Measurements from ENCODE around the gene LRRC74A.

The LRRC74A gene

DNA sequence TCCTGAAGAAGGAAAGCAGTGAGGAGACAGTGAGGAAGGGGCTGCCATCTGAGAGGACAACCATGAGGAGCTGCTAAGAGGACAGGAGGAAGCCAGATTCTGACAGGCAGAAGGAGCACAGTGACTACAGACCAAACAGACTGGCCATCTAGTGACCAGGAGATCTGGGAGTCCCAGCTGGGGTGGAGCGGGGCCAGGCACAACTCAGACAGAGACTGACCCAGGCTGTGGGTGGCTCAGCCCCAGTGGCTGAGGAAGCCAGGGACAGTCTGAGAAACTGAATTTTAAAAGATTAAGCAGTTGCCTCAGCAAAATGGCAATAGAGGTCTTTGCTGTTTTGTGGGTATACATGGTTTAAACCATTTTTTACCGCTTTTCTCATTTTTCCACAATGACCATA is 28.9 kb downstream of the LRRC74A start:
- no peak for DNase-seq

DNA sequence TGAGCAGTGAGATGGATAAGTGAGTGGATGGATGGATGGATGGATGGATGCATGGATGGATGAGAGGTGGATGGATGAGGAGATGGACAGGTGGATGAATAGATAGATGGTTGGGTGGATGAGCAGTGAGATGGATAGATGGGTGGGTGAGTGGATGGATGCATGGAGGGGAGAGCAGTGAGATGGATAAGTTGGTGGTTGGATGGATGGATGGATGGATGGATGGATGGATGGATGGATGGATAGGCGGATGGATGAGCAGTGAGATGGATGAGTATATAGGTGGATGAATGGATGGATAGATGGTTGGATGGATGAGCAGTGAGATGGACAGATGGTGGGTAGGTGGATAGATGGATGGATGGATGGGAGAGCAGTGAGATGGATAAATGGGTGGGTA is 30.6 kb downstream of the LRRC74A start:
- no peak for DNase-seq

DNA sequence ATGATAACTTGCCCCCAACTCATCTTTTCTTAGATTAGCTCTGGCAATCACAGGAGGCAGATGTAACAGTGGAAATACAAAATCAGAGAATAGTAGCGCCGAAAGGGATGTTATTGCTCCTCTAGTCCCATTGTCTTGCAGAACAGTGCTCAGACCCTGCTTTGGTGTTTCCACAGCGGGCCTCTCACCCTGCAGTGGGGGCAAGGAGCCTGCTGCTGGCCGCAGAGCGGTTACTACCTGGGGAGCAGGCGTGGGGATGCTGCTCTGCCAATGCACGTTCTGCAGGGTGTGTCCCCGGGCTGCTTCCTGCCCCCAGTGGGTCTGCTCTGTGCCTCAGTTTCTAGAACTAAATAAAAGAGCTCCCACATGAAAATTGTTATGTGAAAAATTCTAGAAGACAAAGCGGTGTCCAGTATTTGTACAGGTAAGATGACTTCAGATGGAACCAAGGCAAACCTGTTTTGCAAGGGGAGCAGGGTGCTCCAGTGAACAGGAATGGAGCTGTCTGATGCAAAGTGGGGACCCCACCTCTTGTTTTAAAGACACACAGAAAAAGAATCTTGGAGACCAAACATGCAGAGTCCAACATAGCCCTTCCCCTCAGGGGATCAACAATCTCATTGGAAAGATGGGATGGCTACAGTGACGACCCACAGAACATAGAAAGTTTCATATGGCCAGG is 35.5 kb downstream of the LRRC74A start:
- no peak for DNase-seq

DNA sequence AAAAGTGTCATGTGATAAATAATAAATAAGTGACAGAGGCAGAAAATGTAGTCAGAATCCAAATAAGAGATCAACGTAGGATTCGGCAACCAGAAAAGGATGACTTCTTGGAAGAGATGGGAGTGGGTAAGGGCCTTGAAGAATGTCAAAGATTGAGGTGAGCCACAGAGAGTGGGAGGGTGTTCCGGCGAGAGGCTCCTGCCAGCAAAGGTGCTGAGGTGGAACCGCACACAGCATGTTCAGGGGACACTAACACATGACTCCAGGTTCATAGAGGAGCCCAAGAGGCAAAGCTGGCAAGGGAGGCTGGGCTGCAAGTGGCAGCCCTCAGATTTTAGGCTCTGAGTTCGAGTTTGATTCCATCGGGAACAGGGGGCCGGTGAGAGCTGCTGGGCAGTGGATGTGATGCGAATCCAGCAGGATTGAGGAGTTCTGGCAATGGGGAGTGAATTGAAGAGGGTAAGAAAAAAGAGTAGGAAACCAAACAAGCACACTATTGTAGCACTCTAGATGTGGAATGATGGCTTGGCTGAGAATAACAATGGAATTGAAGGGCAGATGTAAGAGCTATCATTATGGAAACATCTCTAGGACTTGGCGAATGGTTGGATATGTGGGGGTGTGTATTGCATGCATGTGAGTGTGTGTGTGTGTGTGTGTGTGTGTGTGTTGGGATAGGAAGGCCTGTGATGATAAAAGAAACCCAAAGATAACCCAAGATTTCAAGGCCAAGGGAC is 36.5 kb downstream of the LRRC74A start:
- DNase-seq = no peak

DNA sequence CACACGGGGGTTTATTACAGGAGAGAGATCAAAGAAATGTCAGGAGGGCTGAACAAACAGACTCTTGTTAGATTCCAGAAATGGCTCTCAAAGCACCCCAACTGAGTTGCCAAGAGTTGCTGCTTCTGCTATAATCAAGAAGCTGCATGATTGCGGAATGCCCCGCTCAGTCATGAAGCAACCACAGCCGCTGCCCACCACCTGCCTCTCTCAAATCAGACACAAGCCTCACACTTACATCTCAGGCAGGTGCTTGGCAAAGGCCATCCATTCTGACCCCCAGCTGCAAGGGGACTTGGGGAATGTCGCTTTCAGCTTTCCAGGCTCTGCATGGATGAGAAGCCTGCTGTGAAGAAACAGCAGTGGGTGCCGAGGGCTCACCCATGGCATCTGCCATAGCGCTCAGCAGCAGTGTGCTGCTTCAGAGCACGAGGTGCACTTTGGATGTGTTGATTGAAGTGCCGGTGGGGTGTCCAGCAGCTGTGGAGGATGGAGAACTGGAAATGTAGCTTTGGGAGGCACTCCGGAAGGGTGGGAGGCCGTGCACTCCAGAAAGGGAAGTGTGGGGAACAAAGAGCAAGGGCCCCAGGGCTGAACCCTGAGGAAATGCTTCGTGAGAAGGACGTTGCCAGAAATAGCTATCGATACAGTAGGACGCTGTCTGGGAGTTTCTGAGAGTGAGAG is 37.7 kb downstream of the LRRC74A start:
- DNase-seq = peak; percentile 96

DNA sequence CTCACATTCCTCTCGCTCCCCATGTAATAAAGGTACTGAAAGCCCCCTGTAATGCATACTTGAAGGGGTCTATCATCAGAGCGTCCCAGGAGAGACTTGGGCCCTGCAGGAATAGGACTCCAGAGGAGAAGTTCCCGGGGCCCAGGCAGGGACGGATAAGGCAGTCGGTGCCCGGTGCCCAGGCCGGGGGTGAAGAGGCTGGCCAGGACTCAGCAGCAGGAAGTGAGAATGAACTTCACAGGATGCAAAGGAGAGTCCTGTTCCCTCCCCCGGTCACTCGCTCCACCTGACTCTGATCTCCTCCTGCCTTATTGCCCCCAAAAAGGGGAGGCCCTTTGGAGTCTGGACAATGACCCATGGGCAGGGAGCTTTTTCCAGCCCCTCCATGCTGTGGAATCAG is 40.2 kb downstream of the LRRC74A start:
- DNase-seq = no peak

DNA sequence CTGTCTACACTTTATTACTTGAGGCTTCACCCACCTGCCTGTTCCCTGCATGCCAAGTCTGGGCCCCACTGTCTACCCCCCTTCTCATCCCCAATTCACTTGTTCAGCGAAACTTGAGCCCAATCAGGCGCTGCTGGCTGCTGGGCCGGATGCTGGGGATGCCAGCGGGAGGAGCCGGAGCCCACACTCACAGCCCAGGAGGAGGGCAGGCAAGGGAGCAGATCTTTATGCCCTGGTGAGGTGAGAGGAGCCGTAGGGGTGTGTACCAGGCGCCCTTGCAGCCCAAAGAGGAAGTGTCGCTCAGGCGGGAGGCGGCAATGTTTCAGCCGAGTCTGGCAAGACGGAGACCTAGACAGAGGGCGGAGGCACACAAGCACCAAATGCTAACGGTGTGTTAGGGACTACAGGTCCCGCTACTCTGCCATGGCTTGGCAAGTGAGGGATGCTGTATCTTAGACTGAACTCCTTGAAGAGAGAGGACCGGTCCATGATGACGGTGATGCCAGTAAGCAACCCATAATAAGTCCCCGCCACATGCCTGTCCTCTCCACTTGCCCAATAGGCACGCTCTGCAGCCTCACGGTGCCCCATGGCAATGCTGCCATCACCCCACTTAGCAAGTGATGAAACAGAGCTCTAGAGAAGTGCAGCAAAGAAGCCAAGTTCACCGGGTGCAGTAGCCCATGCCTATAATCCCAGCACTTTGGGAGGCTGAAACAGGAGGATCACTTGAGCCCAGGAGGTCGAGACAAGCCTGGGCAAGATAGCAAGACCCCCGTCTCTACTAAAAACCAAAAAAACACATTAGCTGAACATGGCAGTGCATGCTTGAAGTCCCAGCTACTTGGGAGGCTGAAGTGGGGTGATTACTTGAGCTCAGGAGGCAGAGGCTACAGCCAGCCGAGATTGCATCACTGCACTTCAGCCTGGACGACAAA is 41.6 kb downstream of the LRRC74A start:
- DNase-seq = peak; percentile 76

DNA sequence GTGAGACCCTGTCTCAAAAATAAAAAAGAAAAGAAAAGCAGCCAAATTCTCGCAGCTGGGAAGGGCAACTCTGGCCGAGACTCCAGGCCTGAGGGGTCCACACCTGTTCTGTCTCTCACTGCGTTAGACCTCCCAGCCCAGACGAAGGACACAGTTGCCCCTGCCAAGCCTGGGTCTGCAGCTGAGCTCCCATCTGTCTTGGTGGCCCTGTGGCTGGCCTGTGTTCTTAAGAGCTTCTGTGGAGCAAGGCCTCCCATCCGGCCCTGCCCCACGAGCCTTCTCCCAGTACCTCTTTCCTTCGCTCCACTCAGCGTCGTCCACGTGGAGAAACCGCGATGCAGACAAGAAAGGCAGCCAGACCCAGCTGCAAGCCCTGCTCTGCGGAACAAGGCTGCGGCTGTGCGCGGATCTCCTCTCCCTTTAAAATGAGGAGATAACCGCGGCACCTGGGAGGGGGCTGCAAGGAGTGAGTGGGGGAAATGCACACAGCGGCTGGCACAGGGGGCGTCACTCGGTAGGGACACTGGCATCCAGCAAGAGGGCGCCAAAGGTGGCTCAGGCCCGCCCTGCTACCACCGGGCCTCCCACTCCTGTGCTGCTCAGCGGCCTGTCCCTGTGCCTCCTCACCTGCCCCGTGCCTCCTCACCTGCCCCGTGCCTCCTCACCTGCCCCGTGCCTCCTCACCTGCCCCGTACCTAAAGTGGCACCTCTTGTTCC is 42.4 kb downstream of the LRRC74A start:
- no peak for DNase-seq

DNA sequence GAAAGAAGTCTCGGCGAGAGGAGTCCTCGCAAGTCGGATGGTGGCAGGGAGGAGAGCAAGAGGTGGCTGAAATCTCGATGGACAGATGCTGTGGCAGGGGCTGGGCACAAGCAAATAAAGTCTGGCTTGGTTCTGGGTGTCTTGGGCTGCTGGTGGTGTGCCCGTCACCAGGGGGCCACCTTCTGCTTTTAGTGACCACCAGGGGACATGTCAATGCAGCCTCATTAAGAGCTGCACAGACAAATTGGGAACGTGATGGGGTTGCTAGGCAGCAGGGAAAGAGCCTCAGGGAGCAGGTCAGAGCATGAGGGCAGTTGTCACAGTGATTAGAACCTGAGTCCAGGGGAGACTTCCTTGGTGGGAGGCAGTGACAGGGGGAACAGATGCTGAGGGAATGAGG is 44.0 kb downstream of the LRRC74A start:
- DNase-seq = no peak

DNA sequence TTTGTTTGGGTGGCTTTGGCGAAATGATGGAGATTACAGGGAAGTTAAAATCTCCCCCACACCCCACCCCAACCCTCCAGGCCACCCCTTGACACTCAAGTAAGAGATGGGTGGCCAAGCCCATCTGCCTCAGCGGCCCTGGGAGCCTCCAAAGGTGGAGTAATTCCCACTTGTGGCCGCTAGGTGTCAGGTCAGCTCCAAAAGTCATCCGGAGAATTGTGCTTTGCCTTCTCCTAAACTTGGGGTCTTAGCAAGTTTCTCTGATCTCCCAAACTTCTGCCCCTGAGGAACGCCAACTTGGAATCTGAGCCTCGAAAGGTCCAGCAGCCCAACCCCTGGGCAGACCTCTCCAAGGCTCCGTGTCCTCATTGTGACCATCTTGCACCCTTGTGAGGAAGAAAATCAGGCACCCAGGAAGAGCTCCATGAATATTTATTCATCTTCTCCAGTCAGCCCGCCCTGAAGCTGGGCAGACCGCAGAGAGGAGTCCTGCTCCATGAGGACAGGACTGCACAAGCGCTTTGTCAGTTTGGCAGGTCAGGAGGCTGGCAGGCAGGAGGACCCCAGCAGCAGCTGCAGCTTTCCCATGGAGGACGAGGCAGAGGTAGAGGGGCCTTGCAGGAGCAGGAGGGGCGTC is 46.7 kb downstream of the LRRC74A start:
- peak; percentile 67 for DNase-seq

DNA sequence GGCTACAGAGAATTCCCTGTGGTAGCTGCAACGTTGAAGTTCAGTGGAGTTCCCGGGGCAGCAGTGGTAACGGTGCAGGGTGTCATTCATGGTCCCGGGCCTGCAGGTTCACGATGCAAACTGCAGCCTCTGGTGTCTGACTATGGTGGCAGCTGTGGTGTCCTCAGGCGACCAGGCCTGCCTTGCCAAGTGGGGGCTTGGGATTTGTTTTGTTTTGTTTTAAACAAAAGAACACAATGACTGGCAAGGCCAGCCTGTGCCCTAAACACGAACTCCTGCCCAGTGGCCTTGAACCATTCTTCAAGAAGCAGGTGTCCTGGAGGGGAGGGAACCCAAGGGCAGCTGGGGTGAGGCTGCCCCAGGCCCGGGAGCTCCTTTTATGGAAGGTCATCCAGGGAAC is 48.5 kb downstream of the LRRC74A start:
- DNase-seq = no peak

DNA sequence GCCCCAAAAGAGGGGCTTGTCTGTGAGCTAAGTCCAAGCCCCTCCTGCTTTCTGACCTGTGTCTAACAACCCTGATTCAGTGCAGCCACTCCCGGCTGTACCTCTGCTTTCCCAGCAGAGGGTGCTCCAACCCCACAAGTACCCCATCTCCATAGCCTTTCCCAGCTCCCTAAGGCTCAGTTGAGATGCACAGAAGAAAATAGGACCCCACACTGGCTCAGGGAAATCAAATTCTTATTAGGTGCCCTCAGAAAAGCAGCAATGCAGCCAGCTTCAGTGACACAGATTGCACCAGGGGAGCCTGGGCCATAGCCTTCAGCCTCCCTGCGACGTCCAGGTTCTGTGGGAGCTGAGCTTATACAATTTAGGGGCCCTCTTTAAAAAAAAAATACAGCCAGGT is 49.9 kb downstream of the LRRC74A start:
- DNase-seq = peak; percentile 80

DNA sequence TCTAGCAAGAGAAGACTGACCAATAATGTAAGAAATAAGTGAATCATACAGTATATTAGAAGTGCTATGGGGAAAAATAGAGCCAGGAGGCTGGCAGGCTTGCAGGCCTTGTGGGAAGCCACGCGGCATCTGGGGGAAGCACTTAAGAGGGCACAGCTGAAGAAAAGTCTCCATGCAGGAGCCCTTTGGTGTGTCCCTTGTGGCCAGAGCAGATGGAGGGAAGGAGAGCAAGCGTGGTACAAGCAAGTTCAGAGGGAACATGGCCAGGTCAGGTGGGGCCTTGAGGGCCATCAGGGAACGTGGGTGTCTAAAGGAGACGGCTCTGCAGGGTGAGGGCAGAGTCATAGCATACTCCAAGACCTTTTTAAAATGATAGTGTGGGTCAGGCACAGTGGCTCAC is 51.7 kb downstream of the LRRC74A start:
- DNase-seq = no peak

DNA sequence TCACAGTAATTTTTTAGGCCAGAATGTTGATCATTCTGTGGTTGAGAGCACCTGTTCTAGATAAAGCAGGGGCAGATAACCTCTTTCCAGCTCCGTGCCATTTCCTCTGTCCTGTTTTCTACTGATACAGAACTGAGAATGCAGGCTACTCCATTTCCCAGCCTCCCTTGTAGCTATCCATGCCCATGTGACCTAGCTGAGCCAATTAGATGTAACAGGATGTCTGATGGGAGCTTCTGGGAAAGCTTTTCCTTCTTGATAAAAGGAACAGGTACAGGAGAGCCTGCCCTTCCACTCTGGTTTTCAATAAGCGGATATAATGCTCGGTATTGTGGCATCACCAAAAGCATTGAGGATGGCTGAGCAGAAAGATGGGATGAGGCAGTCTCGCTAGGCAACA is 54.2 kb downstream of the LRRC74A start:
- DNase-seq = no peak

DNA sequence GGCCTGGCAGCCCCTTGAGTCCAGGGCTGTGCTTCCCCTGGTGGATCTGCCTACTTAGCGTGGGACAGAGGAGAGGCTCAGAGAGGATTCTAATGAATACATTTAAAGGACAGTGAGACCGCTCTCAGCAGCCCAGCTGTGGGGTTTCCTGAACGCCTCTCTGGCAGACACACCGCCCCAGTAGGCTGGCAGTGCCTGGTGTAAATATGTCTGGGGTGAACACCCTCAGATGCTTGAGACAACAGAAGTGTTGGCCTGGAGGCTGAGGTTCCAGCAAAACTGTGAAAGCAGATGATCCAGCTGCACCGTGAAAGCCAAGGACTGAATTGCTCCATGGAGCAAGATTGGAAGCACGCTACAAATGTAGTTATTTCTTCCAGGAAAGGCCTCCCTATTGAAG is 55.1 kb downstream of the LRRC74A start:
- DNase-seq = no peak

DNA sequence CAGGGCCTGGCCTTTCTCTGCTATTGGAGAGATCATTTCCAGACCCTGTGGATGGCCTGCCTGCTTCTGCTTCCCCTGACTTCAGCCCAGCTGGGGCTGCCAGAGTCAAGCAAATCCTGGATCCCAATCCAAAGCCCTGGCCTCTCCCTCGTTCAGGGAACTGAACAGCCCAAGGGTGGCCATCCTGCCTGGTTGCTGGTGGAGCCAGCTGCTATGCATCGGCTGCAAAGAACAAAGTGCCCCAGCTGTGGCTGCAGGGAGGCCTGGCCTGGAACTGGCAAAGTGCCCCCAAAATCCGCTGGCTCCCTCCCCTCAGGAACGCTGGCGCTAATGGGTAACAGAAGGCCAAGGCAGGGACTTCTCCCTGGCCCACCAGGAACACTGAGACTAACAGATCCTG is 56.4 kb downstream of the LRRC74A start:
- no peak for DNase-seq

DNA sequence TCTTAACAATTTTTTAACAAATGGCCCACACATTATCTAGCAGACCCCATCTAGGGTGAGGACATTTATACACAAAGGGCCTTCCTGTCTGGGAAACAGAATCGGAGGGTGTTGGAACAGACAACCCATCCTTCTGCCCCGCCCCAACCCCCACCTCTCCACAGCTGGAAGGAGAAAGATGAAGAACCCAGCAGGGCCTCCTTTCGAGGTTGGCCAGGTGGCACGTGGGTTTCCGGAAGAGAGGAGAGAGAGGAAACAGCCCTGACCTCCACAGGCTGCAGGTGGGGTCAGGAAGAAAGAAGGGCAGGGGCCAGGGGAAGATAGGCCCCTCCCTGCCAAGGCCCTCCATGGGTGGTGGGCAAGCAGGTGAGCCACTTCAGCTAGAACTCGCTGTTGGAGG is 57.2 kb downstream of the LRRC74A start:
- no peak for DNase-seq

DNA sequence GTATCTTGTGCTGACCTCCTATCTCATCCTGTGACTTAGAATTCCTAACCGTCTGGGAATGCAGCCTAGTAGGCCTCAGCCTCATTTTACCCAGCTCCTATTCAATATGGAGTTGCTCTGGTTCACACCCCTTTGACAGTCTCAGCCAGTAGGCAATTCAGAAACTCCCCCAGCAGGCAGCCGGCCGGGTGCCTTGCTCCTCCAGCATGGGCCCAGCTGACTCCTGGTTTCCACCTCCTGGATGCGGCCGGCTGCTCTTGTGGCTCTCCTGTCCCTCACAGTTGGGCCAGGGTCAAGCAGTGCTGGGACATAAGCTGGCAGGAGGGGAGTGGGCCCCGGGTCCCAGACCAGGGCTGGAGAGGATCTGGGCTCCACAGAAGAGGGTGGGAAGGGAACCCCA is 58.2 kb downstream of the LRRC74A start:
- no peak for DNase-seq

DNA sequence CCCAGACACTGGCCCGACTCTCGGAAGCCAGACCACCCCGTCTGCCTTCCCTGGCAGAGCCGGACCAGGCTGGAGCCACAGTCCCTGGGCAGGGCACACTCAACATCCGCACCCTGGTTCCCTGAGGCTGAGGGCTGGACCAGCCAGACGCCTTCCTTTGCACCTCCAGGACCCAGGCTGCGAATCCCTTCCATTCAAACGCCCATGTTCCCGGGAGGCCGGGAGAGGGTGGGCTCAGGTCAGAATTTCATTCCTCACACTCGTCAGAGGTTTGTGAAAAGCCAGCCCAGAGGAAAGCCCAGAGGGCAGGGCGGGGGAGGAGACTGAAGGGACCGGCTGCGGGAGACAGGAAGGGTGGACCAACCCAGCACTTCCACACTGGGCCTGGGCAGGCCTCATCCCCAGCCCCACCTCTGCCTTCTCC is 58.7 kb downstream of the LRRC74A start:
- no peak for DNase-seq

DNA sequence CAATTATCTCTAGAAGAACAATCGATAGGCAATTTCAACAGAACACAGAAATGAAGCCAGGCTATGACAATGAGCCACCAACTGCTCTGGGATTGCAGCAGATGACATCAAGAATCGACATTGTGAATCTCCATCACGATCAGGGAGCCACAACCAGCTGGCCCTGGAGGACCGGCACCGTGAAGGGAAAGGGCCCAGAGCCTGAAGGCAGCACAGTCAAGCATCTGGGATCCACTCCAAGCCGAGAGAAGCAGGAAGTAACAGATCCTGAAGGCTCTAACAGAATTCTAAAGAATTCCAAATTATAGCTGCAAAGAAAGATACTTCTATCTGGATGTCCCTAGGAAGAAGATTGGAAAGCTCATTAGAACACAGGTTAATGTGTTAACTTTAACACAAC is 61.0 kb downstream of the LRRC74A start:
- no peak for DNase-seq

DNA sequence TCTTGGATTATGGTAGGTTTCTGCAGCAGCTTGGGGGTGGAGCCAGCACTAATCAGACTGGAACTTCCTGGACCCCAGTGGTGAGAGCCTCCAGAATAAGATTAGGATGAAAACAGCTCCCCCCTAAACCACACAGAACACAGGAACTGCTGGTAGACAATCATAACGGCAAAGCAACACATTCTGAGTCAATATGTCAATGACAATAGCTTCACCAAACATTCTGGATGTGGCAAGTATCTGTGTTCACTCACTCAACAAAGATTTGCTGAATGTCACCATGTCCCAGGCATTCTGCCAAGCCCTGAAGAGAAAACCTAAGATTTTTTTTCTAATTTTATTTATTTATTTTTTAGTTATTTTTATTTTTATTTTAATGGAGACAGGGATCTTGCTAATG is 65.2 kb downstream of the LRRC74A start:
- DNase-seq = no peak

DNA sequence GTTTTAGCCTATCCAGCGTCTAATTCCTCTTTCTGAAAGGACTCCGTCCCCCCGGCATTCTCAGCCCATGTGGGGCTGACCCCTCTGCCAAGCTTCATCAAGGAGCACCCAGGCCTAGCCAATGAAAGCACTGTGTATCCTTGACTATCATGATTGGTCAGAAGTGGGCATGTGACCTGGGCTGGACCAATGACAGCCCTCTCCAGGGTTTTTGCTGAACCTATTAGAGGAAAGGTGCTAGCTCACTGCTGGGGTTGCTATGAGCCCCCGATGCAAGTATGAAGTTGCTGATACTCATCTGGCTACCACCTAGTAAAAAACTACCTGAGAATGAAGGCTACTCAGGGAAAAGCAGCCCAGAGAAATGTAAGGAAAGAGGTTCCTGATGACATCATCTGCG is 68.1 kb downstream of the LRRC74A start:
- DNase-seq = no peak
